Measurements from ENCODE around the gene DAB1.

The DAB1 gene

DNA sequence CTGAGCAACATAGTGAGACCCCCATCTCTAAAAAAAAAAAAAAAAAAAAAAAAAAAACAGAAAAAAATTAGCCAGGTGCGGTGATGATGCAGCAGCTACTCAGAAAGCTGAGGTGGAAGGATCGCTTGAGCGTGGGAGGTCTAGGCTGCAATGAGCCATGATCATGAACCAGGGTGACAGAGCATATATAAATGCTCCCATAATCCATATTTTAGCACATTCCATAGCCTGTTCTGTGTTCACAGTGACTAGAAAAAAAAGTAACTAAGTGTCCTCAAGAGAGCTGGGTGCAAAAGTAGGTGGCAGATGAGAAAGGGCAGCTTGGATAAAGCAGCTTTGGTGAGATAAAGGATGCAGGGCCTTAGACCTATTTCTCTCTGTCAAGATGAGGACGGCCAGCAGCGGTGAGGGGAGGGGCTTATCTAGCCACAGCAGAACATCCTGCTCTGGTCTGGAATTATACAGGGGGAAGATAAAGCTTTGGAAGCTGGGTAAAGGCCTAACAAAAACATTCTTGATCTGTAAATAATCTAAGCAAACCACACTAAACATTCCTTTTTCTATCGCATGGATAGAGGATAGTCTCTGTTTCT lies 205.3 kb downstream of the DAB1 start:
- H3K27me3 ChIP-seq (ENCODE audit: control insufficient read depth, low read length): no peaks in the 10 kb centered on the region
- H3K4me1 ChIP-seq (ENCODE audit: control insufficient read depth, low read length): no peaks in the 10 kb centered on the region
- H3K9me3 ChIP-seq (ENCODE audit: control insufficient read depth, insufficient read depth, low read length): no peaks in the 10 kb centered on the region
- H3K79me2 ChIP-seq (ENCODE audit: control insufficient read depth, low read length): no peaks in the 10 kb centered on the region
- H3K4me3 ChIP-seq (ENCODE audit: low read length): no peak overlapping the region
- no peaks in the 10 kb centered on the region for H3K36me3 ChIP-seq (ENCODE audit: control insufficient read depth, low read length)
- no peaks in the 10 kb centered on the region for H3K9me2 ChIP-seq (replicated peaks; ENCODE audit: control insufficient read depth, low read length)
- H3K4me2 ChIP-seq (ENCODE audit: low read length): no peak overlapping the region
- TF ChIP-seq, protein P1, sequence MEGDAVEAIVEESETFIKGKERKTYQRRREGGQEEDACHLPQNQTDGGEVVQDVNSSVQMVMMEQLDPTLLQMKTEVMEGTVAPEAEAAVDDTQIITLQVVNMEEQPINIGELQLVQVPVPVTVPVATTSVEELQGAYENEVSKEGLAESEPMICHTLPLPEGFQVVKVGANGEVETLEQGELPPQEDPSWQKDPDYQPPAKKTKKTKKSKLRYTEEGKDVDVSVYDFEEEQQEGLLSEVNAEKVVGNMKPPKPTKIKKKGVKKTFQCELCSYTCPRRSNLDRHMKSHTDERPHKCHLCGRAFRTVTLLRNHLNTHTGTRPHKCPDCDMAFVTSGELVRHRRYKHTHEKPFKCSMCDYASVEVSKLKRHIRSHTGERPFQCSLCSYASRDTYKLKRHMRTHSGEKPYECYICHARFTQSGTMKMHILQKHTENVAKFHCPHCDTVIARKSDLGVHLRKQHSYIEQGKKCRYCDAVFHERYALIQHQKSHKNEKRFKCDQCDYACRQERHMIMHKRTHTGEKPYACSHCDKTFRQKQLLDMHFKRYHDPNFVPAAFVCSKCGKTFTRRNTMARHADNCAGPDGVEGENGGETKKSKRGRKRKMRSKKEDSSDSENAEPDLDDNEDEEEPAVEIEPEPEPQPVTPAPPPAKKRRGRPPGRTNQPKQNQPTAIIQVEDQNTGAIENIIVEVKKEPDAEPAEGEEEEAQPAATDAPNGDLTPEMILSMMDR (IDR thresholded peaks at IDR 0.05; ENCODE audit: low read depth, low read length, poor library complexity, severe bottlenecking): no peak
- TF ChIP-seq EZH2phosphoT487 (IDR thresholded peaks at IDR 0.05; ENCODE audit: borderline replicate concordance, low read length): no peak
- H4K20me1 ChIP-seq (ENCODE audit: control insufficient read depth, insufficient read depth, low read depth, low read length): no peaks in the 10 kb centered on the region
- no peak overlapping the region for H3K27ac ChIP-seq (ENCODE audit: low read depth, low read length)
- H3F3A ChIP-seq (ENCODE audit: control insufficient read depth, insufficient read depth): no peaks in the 10 kb centered on the region

DNA sequence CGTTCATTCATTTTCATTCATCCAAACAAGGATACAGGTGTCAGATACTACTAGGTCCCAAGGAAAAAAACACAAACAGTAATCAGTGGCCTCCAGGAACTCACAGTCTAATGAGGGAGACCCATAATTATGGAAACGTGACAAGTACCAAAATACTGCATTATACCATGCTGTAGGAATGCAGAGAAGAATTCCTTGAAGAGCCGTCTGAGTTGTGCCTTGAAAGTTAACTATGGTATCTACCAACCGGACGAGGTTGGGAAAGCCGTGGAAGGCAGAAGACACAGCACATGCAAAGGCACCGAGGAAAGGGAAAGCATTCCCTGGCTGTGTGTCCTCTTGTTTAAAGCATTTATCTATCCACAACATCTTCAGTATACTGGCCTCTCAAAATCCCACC lies 206.0 kb downstream of the DAB1 start:
- Histone ChIP-seq H3K4me3 (ENCODE audit: low read length) (no peak overlapping the region), H3K9me3 (ENCODE audit: control insufficient read depth, insufficient read depth, low read length) (no peaks in the 10 kb centered on the region), H3K36me3 (ENCODE audit: control insufficient read depth, low read length) (no peaks in the 10 kb centered on the region), H3K9me2 (replicated peaks; ENCODE audit: control insufficient read depth, low read length) (no peaks in the 10 kb centered on the region), H3K27ac (ENCODE audit: low read depth, low read length) (no peak overlapping the region), H3K4me1 (ENCODE audit: control insufficient read depth, low read length) (no peaks in the 10 kb centered on the region), H4K20me1 (ENCODE audit: control insufficient read depth, insufficient read depth, low read depth, low read length) (no peaks in the 10 kb centered on the region), H3F3A (ENCODE audit: control insufficient read depth, insufficient read depth) (no peaks in the 10 kb centered on the region), H3K79me2 (ENCODE audit: control insufficient read depth, low read length) (no peaks in the 10 kb centered on the region), H3K27me3 (ENCODE audit: control insufficient read depth, low read length) (no peaks in the 10 kb centered on the region), H3K4me2 (ENCODE audit: low read length) (no peak overlapping the region)
- TF ChIP-seq EZH2phosphoT487 (IDR thresholded peaks at IDR 0.05; ENCODE audit: borderline replicate concordance, low read length): no peak
- TF ChIP-seq, protein P1 (IDR thresholded peaks at IDR 0.05; ENCODE audit: low read depth, low read length, poor library complexity, severe bottlenecking): no peak

- H4K20me1 ChIP-seq (ENCODE audit: control insufficient read depth, insufficient read depth, low read depth, low read length): no peaks in the 10 kb centered on the region
- H3K9me3 ChIP-seq (ENCODE audit: control insufficient read depth, insufficient read depth, low read length): no peaks in the 10 kb centered on the region
- TF ChIP-seq, protein P1 (IDR thresholded peaks at IDR 0.05; ENCODE audit: low read depth, low read length, poor library complexity, severe bottlenecking): no peak
- TF ChIP-seq EZH2phosphoT487 (IDR thresholded peaks at IDR 0.05; ENCODE audit: borderline replicate concordance, low read length): no peak
- no peaks in the 10 kb centered on the region for H3F3A ChIP-seq (ENCODE audit: control insufficient read depth, insufficient read depth)
- no peak overlapping the region for H3K27ac ChIP-seq (ENCODE audit: low read depth, low read length)
- H3K4me2 ChIP-seq (ENCODE audit: low read length): no peak overlapping the region
- no peaks in the 10 kb centered on the region for H3K36me3 ChIP-seq (ENCODE audit: control insufficient read depth, low read length)
- no peaks in the 10 kb centered on the region for H3K9me2 ChIP-seq (replicated peaks; ENCODE audit: control insufficient read depth, low read length)
- no peaks in the 10 kb centered on the region for H3K79me2 ChIP-seq (ENCODE audit: control insufficient read depth, low read length)
- H3K27me3 ChIP-seq (ENCODE audit: control insufficient read depth, low read length): no peaks in the 10 kb centered on the region
- H3K4me3 ChIP-seq (ENCODE audit: low read length): no peak overlapping the region
- H3K4me1 ChIP-seq (ENCODE audit: control insufficient read depth, low read length): no peaks in the 10 kb centered on the region
Measured at GRCh38 chr1:57214951-57215575, 208.8 kb downstream of the DAB1 start.

Measured in DOHH2 (cell line).